COR-L47 (cell line): ENCODE results near the gene NAT10.

ENCODE experiments used
- DNase-seq: peaks from one replicate; lab custom pipeline; 2025; lab: John Stamatoyannopoulos, UW

NAT10 gene

DNA sequence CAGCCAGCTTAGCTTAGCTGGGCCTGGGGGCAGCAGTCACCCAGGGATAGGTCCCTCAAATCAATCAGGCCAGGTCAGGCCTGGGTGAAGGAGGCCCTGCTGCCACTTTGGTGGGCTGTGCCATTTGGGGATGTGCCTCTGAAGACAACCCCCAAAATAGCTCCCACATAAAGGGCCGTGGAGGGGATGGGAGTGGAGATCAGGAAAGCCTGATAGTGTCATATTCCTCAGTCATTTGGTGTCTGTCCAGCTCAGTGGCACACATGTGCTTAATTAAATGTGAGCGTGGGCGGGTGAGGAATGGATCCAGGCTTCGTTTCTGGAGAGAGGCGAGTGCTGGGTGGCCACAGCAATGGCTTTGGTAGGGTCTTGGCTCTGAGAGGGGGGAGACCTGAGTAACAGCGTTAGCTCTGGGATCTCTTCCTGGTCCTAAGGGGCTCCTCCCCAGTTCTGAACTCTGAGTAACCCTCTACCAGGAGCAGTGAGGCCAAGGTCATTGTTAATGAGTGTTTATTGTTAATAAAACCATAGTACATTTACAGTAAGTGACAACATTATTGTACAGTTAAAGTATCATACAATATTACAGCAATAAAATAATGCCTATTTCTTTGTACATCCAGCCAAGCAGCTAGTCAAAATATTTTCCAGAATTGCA lies 45.2 kb downstream of the NAT10 start:
- DNase-seq: no peak

DNA sequence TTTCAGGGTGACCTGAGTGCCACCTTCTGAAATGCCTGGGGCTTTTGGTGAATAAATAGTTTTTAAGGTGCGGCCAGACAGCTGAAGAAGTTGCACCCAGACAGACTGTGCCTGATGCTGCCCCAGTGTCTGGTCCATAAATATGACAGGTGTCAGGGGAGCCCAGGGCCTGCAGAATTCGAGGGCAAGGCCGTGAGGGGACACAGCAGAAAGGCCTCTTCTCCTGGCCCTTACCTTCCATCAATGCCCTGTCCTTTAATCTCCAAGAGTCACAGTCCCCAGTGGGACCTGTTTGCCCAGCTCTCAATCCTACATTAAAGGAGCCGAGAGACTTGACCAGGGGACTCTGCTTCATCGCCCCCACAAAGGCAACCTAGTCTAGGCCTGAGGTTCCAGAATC lies 45.7 kb downstream of the NAT10 start:
- no peak for DNase-seq

DNA sequence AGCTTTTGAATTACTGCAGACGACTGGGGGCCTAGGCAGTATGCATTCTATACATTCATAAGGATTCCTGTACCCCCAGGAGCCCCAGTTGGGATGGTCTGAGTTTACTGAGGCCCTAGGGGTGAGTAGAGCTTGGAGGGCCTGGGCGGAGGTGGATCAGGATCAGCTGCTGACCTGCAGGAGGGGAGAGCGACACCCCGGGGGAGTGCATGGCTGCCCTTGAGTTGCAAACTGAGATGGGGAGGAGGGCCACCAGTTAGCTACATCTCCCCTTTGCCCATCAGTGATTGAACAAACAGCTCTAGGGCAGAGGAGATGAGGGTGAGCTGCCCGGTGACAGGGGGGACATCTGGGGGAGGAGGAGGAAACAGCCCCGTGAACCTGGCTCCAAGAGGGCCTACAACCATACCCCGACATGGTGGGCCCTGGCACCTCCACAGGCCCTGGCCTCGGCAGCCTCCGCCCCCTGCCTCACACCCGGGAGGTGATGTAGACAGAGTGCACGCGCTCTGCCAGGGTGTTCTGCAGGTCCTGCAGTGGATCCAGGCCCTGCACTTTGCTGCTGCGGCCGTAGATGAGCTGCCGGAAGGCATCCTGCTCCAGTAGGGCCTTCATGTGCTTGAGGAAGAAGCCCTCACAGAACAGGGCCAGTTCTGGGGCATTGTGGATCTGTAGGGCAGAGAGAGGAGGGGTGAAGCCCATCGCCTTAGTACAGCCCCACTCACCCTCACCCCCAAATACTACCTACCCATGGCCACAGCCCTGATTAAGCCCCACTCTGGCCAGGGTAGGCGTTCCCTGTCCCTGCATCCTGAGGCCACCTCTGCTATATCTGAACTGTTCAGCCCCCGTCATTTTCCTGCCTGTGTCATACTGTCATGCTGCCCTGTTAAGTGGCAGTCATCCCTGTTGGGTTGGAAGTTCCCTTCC lies 46.8 kb downstream of the NAT10 start:
- DNase-seq: no peak

GRCh38 chr11:34154059-34154875 lies 48.8 kb downstream of the NAT10 start:
- no peak for DNase-seq

GRCh38 chr11:34155057-34155756 lies 49.8 kb downstream of the NAT10 start:
- no peak for DNase-seq

DNA sequence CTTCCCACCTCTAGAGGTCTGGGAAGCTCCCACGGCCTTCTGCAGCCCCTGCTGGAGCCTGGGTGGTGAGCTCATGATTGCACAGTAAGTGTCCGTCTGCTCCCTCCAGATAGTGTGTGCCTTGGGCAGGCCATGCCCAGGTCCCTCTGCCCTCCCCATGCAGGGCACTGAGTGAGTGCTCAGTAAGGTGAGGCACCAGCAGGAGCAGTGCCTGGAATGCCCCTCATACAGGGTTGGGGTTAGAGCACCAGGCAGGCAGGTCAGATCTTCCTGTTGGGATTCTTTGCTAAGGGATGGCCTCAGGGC lies 50.3 kb downstream of the NAT10 start:
- no peak for DNase-seq

GRCh38 chr11:34157163-34157562 lies 51.7 kb downstream of the NAT10 start:
- no peak for DNase-seq

DNA sequence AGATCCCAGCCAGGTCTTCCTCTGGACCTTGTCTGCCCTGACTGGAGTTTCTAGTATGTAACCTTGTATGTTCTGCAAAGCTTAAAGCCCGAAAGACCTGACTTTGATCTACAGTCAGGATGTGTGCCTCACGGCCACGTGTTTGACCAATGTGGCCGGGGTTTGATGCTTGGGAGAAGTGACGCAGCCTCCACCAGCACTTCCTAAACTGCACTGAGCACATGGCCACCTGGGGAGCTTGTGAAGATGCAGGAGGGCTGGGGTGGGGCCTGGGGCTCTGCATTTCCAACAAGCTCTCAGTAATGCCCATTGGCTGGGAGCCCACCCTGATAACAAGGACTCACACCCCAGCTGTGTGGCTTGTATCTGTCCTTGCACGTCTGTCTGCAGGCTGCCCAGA lies 53.2 kb downstream of the NAT10 start:
- DNase-seq: no peak

GRCh38 chr11:34160049-34160721 lies 54.8 kb downstream of the NAT10 start:
- DNase-seq: no peak

DNA sequence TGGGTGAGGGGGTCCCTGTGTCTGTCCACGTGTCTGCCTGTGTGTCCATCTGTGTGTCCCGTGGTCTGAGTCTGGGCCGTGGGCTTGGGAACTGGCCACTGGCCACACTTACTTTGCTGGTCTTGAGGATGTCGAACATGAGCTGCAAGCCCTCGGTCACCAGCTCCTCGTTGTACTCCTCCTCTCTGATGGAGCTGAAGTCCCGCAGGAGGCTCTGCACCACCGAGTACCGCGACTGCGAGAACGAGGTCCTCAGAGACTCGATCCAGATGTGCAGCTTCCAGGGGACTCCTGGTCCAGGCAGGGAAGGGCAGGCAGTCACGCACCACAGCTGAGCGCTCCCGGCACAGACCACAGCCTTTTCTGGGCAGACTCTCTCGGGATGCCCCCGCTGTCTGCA lies 55.4 kb downstream of the NAT10 start:
- DNase-seq: no peak

- DNase-seq: no peak
Observed at GRCh38 chr11:34161361-34161760, 55.9 kb downstream of the NAT10 start.

DNA sequence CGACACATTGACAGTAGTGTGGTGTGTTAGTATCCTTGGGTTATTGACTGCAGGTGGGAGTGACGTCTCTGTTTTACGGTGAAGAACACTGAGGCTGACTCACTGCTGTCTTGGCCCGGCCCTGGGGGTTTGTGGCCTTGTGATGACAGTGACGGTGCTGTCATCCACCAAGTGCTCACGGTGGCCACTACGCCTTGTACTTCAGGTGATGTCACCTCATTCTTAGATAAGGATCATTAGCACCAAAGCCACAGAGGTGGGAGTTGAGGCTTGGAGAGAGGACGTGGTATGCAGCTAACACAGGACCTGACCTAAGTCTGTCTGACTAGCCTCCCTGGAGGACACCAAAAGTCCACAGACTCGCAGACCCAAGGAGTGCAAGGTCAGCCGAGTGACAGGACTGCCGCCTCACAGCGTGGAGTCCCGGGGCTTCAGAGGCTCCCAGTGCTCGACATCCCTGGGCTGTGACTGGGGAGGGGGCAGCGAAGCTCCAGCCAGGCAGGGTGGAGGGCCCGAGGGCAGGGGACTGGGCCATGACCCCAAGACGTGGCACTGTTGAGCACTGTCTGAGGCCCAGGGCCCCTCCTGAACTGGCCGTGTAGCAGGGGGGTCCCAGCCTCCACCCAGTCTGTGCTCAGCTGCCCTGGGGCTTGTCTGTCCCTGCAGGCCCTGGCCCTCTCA lies 56.5 kb downstream of the NAT10 start:
- no peak for DNase-seq

- no peak for DNase-seq
Observed at GRCh38 chr11:34162493-34162820, 57.0 kb downstream of the NAT10 start.

DNA sequence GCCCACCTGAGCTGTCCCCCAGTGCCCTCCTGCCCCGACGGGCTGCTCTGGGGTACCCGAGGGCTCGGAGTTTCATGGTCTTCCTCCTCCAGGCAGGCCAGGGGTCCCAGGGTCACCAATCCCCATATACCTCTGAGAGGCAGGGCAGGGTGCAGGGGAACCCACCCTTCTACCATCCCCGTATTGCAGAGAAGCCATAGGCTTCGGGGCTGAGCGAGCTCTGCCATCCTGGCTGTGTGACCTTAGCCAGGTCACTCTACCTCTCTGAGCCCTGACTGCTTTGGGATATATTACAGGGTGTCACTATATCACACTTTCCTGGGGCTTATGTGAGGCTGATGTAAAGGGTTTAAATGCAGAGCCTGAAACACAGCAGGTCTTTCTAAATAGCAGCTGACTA lies 57.4 kb downstream of the NAT10 start:
- DNase-seq: no peak

DNA sequence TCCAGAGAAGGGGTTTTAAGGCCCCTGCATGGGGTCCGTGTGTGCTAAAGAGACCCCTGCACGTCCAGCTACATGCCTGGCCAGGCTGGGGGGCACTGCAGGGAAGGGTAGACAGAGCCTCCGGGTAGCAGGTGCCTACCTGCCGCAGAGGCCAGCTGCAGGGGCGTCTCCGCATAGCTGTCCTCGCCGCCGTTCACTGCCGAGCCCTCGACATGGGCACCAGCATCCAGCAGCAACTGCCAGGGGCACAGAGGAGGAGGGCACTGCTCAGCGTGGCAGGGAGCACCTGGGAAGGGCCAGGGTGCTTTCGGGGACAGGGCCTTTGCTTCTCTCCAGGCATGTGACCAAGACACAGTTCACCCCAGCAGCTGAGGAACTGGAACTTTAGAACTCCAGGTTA lies 59.7 kb downstream of the NAT10 start:
- DNase-seq: no peak

DNA sequence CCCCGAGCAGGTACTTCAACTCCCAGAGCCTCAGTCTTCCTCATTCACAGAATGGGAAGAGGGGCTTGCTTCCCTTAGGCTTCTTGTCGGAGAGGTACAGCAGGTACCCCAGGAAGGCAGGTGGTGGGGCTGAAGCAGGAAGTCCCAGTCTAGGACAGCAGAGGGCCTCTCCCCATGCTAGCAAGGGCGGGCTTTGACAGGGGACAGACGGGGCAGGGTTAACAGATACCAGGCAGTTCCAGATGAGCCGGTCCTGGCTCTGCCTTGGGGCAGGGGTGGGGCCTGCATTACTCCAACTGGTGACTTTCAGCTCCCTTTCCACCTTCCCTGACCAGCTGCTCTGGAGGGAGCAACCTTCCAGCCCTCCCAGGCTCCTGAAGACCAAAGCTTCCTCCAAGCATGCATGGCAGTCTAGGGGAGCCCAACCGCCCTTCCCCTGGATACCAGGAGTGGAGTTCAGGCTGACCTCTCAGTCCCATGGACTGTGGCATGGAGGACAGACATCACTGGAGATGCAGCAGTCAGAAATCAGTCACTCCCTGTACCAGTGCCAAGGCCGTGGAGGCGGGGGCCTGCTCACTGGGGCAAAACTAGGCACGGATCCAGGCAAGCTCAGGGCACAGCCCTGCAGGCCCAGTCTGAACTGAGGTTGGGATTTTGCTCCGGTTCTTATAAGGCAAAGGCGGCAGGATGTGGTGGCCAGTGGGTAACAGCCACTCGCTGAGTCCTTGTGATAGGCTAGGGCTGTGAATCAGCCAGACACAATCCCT lies 60.5 kb downstream of the NAT10 start:
- DNase-seq: no peak

DNA sequence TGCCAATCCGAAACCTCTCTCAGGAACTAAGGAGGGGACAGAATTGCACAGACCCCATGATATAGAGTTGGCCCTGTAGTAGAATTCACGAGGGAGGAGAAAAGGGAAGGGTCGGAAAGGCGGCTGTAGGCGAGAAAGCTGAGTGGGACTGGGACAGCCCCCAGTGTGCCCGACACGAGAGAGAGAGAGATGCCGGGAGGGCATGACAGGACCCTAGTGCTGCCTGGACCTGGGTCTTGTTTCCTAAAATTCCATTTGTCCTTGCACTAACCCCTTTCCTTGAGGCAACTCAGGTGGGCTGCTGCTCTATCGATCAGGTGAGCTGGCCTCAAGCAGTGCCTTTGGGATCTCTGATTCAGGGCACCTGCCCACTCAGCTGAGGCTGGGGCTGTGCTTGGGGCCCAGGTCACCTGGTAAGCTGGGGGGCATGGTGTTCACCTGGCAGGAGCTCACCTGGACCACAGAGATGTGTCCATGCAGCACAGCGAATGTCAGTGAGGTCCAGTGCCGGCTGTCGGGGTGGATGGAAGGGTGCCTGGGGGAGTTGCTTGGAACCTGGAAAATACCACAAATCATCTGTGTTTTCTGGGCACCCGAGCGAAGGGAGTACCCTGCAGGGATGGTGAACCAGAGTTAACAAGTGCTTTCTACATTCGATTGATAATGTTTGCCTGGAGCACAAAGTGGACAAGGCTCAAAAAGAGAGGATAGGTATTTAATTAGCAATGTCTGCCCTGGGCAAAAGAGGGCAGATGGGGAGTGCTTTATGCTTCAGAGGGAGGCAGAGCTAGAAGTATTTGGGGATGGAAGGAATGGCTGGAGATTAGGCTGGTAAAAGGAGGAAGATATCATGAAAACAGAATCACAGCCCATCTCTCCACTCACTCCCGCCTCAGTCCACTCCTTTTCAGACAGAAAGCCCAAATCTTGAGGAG lies 61.6 kb downstream of the NAT10 start:
- DNase-seq: no peak

DNA sequence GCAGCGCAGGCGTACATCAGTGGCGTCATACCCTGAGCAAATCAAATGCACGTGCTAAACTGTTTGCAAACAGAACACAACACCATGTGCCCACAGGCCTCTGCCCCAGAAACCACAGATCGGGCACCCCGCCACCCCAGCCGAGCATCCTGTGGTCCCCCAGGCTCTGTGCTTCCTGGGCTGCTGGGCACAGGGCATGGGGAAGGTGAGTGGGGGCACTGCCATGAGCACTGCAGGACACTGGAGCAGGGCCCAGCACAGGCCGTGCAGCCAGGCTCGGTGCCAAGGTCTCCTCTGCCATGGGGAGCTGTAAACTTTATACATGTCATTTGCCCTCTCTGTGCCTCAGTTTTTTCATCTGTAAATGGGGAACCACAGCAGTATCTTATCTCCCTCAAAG lies 62.5 kb downstream of the NAT10 start:
- no peak for DNase-seq
